Common myeloid progenitor, CD34-positive (primary cell): Measurements from ENCODE around the gene CTAG1A. TPM values are rescaled to one million over a fixed set of nuclear protein-coding genes. Genes with fewer than 3 reads are reported as not detected.
"Not testable (repeated sequence)": the region's sequence is repeated elsewhere in the genome, so short reads cannot be mapped to it uniquely, and the experiment has no call there.

Experiments
- CTCF ChIA-PET: fragments of 350-600 bp; sonication (Branson Sonifier 250); formaldehyde crosslinking; loops from one replicate; lab custom pipeline; 2021; ENCODE audit warnings: antibody characterized with exemption; lab: Charles Lee
- POLR2A ChIA-PET: fragments of 350-600 bp; sonication (Branson Sonifier 250); formaldehyde crosslinking; loops from one replicate; lab custom pipeline; 2021; ENCODE audit warnings: antibody characterized with exemption; lab: Charles Lee
- DNase-seq, 3 donors: peaks; one replicate each; pipeline versions ENCODE4 v3.0.0 to v3.0.0-alpha.2; 2013
- H3K27ac ChIP-seq, 2 experiments: 1 replicate in 1 of 2; 2 replicates in 1 of 2; pipeline ENCODE4 v1.7.0; 2013; ENCODE audit warnings: inconsistent platforms in 2 of 2, low read length in 2 of 2, mild to moderate bottlenecking in 2 of 2, low read depth in 1 of 2, moderate library complexity in 1 of 2; ENCODE audit not compliant: severe bottlenecking in 2 of 2, insufficient read depth in 1 of 2, poor library complexity in 1 of 2
- H3K27me3 ChIP-seq, 5 experiments: replicated peaks in 2 of 5; 1 replicate in 3 of 5; 2 replicates in 2 of 5; pipeline versions ENCODE4 v1.6.1 to v1.7.0; 2013; ENCODE audit warnings: low read length in 4 of 5, mild to moderate bottlenecking in 2 of 5, moderate library complexity in 2 of 5, inconsistent platforms in 1 of 5; ENCODE audit not compliant: insufficient read depth in 5 of 5, control insufficient read depth in 4 of 5
- H3K36me3 ChIP-seq, 4 experiments: 1 replicate in 2 of 4; 2 replicates in 2 of 4; pipeline versions ENCODE4 v1.6.1 to v1.7.0; 2013; ENCODE audit warnings: low read length in 3 of 4, control low read depth in 1 of 4, mild to moderate bottlenecking in 1 of 4; ENCODE audit not compliant: control insufficient read depth in 4 of 4, insufficient read depth in 4 of 4
- H3K4me1 ChIP-seq, 4 experiments: 1 replicate in 3 of 4; 2 replicates in 1 of 4; pipeline versions ENCODE4 v1.6.1 to v1.7.1; 2013; ENCODE audit warnings: low read length in 3 of 4, mild to moderate bottlenecking in 3 of 4, control low read depth in 1 of 4, inconsistent platforms in 1 of 4, moderate library complexity in 1 of 4; ENCODE audit not compliant: control insufficient read depth in 4 of 4, insufficient read depth in 4 of 4; ENCODE audit errors: control extremely low read depth in 1 of 4
- H3K4me3 ChIP-seq, 7 experiments: 1 replicate in 4 of 7; 2 replicates in 3 of 7; pipeline versions ENCODE4 v1.5.1 to v1.7.0; 2013; ENCODE audit warnings: mild to moderate bottlenecking in 7 of 7, low read length in 6 of 7, moderate library complexity in 6 of 7, inconsistent platforms in 2 of 7, low read depth in 2 of 7, control low read depth in 1 of 7; ENCODE audit not compliant: insufficient read depth in 4 of 7, control insufficient read depth in 1 of 7; ENCODE audit errors: extremely low read depth in 1 of 7
- H3K9me3 ChIP-seq, 5 experiments: 1 replicate in 4 of 5; 2 replicates in 1 of 5; pipeline versions ENCODE4 v1.6.1 to v1.7.1; 2013; ENCODE audit warnings: low read length in 4 of 5, mild to moderate bottlenecking in 2 of 5, inconsistent platforms in 1 of 5, low read depth in 1 of 5, moderate library complexity in 1 of 5; ENCODE audit not compliant: control insufficient read depth in 4 of 5, insufficient read depth in 2 of 5; ENCODE audit errors: control extremely low read depth in 1 of 5
- WGBS: methylation state at CpG from one replicate; pipeline ENCODE4 v1.1.5; 2013; ENCODE audit not compliant: insufficient coverage; 5-methylcytosine and 5-hydroxymethylcytosine counted together
- polyA plus RNA-seq: library from polyadenylated mRNA; unstranded; fragments of 120-200 nt; gene quantifications from one replicate; pipeline ENCODE4 v1.2.1, GENCODE V29; 2013

Gene CTAG1A
- not detected for polyA plus RNA-seq

- H3K4me1 ChIP-seq, H3K4me3 ChIP-seq, H3K27me3 ChIP-seq, H3K27ac ChIP-seq, H3K36me3 ChIP-seq, CTCF ChIA-PET, POLR2A ChIA-PET, DNase-seq, H3K9me3 ChIP-seq: not testable (repeated sequence)
- WGBS, result no CpG with 5 or more reads among the region's 39 CpGs
Measured at GRCh38 chrX:154584585-154585183, at the start of gene CTAG1A. TSS of gene CTAG1A (plus strand) at chrX:154585133. CDS start at chrX:154585207, 74 bp downstream.

GRCh38 chrX:154535892-154536291, 49.0 kb upstream of the CTAG1A start:
- H3K36me3 ChIP-seq, result peaks cover 0 to 38% (median 22%) of the 10 kb centered on the region in 4 experiments
- CTCF ChIA-PET, result interaction anchor here (0.7 to 2.8 kb wide), 4 partner anchors 46 to 231 kb away, joined by 3 to 19 read pairs (median 3); partner anchors contain the start of gene FLNA

GRCh38 chrX:154539077-154539476, 45.9 kb upstream of the CTAG1A start:
- peaks cover 7 to 40% (median 35%) of the 10 kb centered on the region in 4 experiments for H3K4me1 ChIP-seq
- H3K4me3 ChIP-seq, result no peak overlapping the region
- 94% methylated on average over 6 of the region's 8 CpGs for WGBS
- H3K27ac ChIP-seq, result no peak overlapping the region
- H3K9me3 ChIP-seq, result no peaks in the 10 kb centered on the region
- no peak for DNase-seq
- peaks cover 0 to 3% (median 0%) of the 10 kb centered on the region in 5 experiments for H3K27me3 ChIP-seq
- ChIA-PET CTCF (interaction anchor here (0.6 to 1.2 kb wide), 2 partner anchors 40 to 166 kb away, joined by 3 to 4 read pairs; no protein-coding TSS in a partner anchor), POLR2A (no interaction called here)
- H3K36me3 ChIP-seq, result peaks cover 0 to 21% (median 7%) of the 10 kb centered on the region in 4 experiments

More at GRCh38 chrX:154535892-154536291, 49.0 kb upstream of the CTAG1A start:
- POLR2A ChIA-PET, result no interaction called here
- no peaks in the 10 kb centered on the region for H3K9me3 ChIP-seq
- no peak overlapping the region for H3K4me3 ChIP-seq
- WGBS, result 84% methylated on average over 9 of the region's 9 CpGs
- H3K27me3 ChIP-seq, result peaks cover 0 to 4% (median 0%) of the 10 kb centered on the region in 5 experiments
- H3K4me1 ChIP-seq, result peaks cover 0 to 12% (median 5%) of the 10 kb centered on the region in 4 experiments
- no peak overlapping the region for H3K27ac ChIP-seq
- no peak for DNase-seq

DNA sequence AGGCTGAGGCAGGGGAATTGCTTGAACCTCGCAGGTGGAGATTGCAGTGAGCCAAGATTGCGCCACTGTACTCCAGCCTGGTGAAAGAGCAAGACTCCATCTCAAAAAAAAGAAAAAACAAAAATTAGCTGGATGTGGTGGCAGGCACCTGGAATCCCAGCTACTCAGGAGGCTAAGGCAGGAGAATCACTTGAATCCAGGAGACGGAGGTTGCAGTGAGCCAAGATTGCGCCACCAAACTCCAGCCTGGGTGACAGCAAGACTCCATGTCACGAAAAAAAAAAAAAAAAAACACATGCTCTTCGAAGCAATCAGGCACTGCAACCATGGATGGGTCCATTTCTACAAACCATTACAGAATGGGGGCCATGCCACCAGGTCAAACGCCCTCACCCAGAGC, 44.6 kb upstream of the CTAG1A start:
- peaks cover 0 to 20% (median 4%) of the 10 kb centered on the region in 4 experiments for H3K36me3 ChIP-seq
- DNase-seq, POLR2A ChIA-PET, H3K4me3 ChIP-seq, H3K9me3 ChIP-seq, H3K27me3 ChIP-seq, H3K27ac ChIP-seq: not testable (repeated sequence)
- WGBS, result 86% methylated on average over 5 of the region's 7 CpGs
- CTCF ChIA-PET, result interaction anchor here (1.0 to 2.3 kb wide), 2 partner anchors 143 to 167 kb away, joined by 3 to 13 read pairs; partner anchors contain the start of gene FLNA
- peaks cover 7 to 48% (median 47%) of the 10 kb centered on the region in 4 experiments for H3K4me1 ChIP-seq

DNA sequence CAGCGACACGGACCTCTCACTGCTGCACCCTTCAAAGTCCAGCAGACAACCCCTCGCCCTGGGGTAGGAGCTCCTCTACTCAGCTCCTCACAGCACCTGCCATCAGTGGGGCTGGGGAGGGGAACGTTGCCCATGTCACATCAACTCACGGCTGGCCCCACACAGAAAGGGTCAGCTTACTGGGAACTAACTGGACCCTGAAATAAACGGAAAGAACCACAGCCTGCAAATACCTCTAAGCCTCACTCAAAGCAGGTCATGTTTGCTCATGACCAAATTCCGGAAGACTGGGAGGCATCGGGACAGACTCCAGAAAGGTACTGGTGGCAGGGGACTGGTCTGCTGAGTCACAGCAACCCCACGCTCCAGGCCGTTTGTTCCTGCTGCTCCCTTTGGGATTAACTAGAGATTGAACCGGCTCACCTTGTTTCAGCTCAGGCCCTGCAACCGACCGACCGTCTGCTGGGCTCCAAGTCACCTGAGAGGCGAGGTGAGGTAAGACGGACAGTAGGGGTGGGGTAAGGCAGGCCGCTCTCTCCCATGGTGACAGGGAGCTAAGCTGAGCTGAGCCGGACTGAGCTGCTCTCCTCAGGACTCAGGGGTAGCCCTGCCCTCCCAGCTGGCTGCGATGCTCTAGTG, 43.9 kb upstream of the CTAG1A start:
- peak overlapping the region; percentile 15 to 82 for H3K27ac ChIP-seq
- peaks cover 0 to 16% (median 1%) of the 10 kb centered on the region in 4 experiments for H3K36me3 ChIP-seq
- ChIA-PET CTCF (interaction anchor here (1.0 to 2.3 kb wide), 4 partner anchors 9 to 167 kb away, joined by 3 to 13 read pairs (median 4); partner anchors contain the start of gene FLNA), POLR2A (no interaction called here)
- peaks cover 0 to 1% (median 0%) of the 10 kb centered on the region in 5 experiments for H3K27me3 ChIP-seq
- 89% methylated on average over 19 of the region's 19 CpGs for WGBS
- H3K9me3 ChIP-seq, result no peaks in the 10 kb centered on the region
- peaks cover 7 to 53% (median 52%) of the 10 kb centered on the region in 4 experiments for H3K4me1 ChIP-seq
- H3K4me3 ChIP-seq, result peak overlapping the region in 1 of 7 experiments; percentile 7
- DNase-seq, result no peak

- ChIA-PET POLR2A (interaction anchor here (0.6 kb wide), 1 partner anchor 118 kb away, joined by 3 read pairs; no protein-coding TSS in a partner anchor), CTCF (interaction anchor here (1.0 to 2.3 kb wide), 4 partner anchors 10 to 168 kb away, joined by 3 to 13 read pairs (median 4); partner anchors contain the start of gene FLNA)
- 59% methylated on average over 5 of the region's 5 CpGs for WGBS
- Histone ChIP-seq H3K27ac (peak overlapping the region; percentile 15 to 82), H3K9me3 (no peaks in the 10 kb centered on the region), H3K4me3 (peak overlapping the region in 2 of 7 experiments; percentile 7 to 42), H3K4me1 (peaks cover 7 to 58% (median 57%) of the 10 kb centered on the region in 4 experiments), H3K27me3 (no peaks in the 10 kb centered on the region), H3K36me3 (peaks cover 0 to 16% (median 1%) of the 10 kb centered on the region in 4 experiments)
- no peak for DNase-seq
Measured at GRCh38 chrX:154541589-154541895, 43.4 kb upstream of the CTAG1A start.
